PFSK-1 (cell line): Measurements from ENCODE around the gene PCP4L1.

ENCODE experiments used
- FOXP2 ChIP-seq: optimal IDR thresholded peaks from 2 replicates; pipeline ENCODE3; 2011; ENCODE audit warnings: borderline replicate concordance, control low read depth, inconsistent platforms; ENCODE audit not compliant: insufficient read depth; ENCODE audit errors: extremely low read length, extremely low read depth
- POLR2AphosphoS5 ChIP-seq: IDR thresholded peaks from 2 replicates; pipeline ENCODE4 v1.6.1; 2012; ENCODE audit warnings: low read depth, mild to moderate bottlenecking, control low read depth, low read length, moderate library complexity
- SIN3A ChIP-seq: IDR thresholded peaks from 2 replicates; pipeline ENCODE4 v1.6.1; 2012; ENCODE audit warnings: mild to moderate bottlenecking, low read length, moderate library complexity, borderline replicate concordance; ENCODE audit not compliant: insufficient read depth
- TAF1 ChIP-seq: IDR thresholded peaks from 2 replicates; pipeline ENCODE4 v1.6.1; 2012; ENCODE audit warnings: low read length, control low read depth, borderline replicate concordance; ENCODE audit not compliant: insufficient read depth
- TF ChIP-seq, protein P1 (sequence below), 2 experiments: IDR thresholded peaks; 2 replicates each; pipeline versions ENCODE4 v1.6.1 to v1.8.0; 2011 to 2012; ENCODE audit warnings: low read depth in 2 of 2, low read length in 2 of 2, control low read depth in 1 of 2, inconsistent platforms in 1 of 2, mild to moderate bottlenecking in 1 of 2, moderate library complexity in 1 of 2; ENCODE audit not compliant: insufficient read depth in 1 of 2

Gene PCP4L1

DNA sequence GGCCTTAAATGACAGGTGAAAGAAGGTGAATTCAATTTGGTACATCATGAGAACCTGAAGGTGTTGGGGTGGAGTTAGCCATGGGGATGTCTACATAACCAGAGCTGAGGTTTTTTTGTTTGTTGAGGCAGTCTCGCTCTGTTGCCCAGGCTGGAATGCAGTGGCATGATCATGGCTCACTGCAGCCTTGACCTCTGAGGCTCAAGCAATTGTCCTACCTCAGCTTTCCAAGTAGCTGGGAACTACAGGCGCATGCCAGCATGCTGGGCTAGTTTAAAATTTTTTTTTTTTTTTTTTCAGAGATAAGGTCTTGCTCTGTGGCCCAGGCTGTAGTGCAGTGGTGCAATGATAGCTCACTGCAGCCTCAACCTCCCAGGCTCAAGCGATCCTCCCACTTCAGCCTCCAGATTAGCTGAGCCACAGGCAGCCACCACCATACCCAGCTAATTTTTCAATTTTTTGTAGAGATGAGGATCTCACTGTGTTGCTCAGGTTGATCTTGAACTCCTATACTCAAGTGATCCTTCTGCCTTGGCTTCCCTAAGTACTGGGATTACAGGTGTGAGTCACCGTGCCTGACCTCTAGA, 53.1 kb downstream of the PCP4L1 start:
- no peak for TF ChIP-seq SIN3A
- TF ChIP-seq FOXP2: no peak
- no peak for TF ChIP-seq POLR2AphosphoS5
- TF ChIP-seq TAF1: no peak
- TF ChIP-seq, protein P1, sequence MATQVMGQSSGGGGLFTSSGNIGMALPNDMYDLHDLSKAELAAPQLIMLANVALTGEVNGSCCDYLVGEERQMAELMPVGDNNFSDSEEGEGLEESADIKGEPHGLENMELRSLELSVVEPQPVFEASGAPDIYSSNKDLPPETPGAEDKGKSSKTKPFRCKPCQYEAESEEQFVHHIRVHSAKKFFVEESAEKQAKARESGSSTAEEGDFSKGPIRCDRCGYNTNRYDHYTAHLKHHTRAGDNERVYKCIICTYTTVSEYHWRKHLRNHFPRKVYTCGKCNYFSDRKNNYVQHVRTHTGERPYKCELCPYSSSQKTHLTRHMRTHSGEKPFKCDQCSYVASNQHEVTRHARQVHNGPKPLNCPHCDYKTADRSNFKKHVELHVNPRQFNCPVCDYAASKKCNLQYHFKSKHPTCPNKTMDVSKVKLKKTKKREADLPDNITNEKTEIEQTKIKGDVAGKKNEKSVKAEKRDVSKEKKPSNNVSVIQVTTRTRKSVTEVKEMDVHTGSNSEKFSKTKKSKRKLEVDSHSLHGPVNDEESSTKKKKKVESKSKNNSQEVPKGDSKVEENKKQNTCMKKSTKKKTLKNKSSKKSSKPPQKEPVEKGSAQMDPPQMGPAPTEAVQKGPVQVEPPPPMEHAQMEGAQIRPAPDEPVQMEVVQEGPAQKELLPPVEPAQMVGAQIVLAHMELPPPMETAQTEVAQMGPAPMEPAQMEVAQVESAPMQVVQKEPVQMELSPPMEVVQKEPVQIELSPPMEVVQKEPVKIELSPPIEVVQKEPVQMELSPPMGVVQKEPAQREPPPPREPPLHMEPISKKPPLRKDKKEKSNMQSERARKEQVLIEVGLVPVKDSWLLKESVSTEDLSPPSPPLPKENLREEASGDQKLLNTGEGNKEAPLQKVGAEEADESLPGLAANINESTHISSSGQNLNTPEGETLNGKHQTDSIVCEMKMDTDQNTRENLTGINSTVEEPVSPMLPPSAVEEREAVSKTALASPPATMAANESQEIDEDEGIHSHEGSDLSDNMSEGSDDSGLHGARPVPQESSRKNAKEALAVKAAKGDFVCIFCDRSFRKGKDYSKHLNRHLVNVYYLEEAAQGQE (IDR thresholded peaks at IDR 0.05; ENCODE audit: insufficient read depth in 1 of 2, low read depth in 2 of 2, low read length in 2 of 2): no peak

DNA sequence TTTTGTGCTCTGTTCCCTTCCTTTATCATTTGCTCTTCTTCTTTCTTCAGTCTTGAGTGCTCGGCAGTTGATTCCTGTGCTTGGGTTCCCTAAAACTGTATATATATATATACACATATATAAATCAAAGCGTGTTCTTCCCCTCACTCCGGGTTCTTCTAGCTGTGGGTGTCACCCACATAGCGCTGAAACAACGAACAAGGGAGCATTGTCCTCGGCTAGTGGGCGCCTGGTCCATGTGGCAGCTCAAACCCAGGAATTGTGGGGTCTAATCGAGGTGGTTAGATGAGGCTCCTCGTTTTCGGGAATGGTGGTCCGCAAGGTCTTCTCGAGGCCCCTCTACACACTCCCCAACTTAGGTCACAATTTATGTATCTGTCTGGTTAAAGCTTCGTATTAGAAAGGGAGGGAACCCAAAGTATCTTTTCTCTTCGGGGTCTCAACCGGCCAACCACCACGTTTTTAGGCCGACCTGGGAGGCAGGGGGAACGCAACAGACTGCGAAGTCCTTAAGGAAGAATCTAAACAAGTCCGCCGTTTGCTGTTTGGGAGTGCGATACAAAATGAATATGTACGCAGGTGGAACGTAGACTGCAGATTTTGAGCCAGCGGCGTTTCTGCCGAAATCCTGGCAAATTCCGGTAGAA, 55.1 kb downstream of the PCP4L1 start:
- TF ChIP-seq POLR2AphosphoS5 (no peak), SIN3A (no peak)

DNA sequence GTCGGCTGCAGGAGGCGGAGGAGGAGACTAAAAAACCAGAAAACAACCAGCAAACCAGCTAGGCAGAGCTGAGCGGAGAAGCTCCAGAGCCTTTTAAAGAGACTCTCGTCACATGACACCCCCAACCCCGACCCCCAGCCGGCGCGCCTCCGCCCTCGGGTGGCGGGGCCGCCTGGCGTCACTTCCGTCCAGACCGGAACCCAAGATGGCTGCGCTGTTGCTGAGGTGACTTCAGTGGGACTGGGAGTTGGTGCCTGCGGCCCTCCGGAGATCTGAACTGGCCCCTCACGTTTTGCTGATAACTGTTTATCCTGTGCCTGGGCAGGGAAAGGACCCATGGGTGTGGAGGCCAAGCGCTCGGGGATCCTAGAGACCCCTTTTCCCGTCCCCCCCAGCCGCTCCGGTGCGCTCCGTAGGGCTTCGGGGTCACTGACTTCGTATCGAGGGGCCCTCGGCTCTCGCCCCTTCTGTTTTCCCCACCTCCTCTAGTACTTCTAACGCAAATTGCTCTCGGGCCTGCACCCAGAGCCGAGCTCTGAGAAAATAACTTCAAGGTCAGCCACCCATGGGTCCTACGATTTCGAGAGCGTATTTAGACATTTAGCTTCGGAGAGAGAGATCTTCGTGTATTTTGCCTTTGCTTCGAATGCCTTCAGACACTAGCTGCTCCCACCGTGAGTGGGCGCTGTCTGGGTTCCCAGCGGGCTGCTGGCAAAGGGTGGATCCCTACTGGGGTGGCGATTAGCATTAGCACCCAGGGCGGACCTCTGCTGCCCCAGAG, 55.8 kb downstream of the PCP4L1 start, which contains the start of gene SDHC:
TSS of gene SDHC (plus strand) at position 181 of the 781 bp plus-strand sequence. CDS start at position 206, 25 bp downstream.
- peak; percentile 96 for TF ChIP-seq TAF1
- peak; percentile 92; the same call in 1 of the 2 replicates for TF ChIP-seq SIN3A
- TF ChIP-seq FOXP2: peak; percentile 58
- peak; percentile 100 for TF ChIP-seq POLR2AphosphoS5
- TF ChIP-seq, protein P1 (IDR thresholded peaks at IDR 0.05; ENCODE audit: insufficient read depth in 1 of 2, low read depth in 2 of 2, low read length in 2 of 2): peak in 1 of 2 experiments; percentile 60; a peak in 1 of 4 replicates

DNA sequence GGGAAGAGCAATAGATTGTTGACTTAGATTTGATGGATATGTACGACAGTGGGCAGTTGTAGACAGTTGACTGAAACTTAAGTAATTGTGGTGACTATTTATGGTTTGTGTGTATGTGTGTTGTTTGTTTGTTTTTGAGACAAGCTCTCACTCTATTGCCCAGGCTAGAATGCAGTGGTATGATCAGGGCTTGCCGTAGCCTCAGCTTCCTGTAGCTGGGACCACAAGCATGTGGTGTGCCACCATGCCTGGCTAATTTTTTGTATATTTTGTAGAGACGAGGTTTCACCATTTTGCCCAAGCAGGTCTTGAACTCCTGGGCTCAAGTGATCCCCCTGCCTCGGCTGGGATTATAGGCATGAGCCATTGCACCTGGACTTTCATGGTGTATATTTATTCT, 65.5 kb downstream of the PCP4L1 start:
- TF ChIP-seq, protein P1 (IDR thresholded peaks at IDR 0.05; ENCODE audit: insufficient read depth in 1 of 2, low read depth in 2 of 2, low read length in 2 of 2): no peak

DNA sequence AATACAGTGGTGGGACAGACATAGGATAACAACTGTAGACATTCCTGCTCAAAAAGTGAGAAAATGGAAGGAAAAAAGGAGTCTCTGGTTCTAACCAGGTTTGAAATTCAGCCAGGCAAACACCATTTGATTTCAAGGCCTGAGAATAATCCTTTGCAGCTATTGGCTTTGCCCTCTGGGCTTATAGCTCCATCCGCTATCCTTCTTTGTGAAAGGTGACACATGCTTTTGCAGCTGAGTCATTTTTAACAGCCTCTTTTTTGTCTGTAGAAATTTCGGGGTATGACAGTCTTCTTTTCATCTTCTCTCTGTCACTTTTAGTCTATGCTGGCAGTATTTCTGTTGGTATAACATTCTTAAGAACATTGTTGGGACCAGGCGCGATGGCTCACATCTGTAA, 71.8 kb downstream of the PCP4L1 start:
- TF ChIP-seq TAF1 (no peak), POLR2AphosphoS5 (no peak), FOXP2 (no peak), SIN3A (no peak)
- TF ChIP-seq, protein P1 (IDR thresholded peaks at IDR 0.05; ENCODE audit: insufficient read depth in 1 of 2, low read depth in 2 of 2, low read length in 2 of 2): no peak
